Left kidney (tissue), 2 donors: ENCODE measurements around the gene VGLL3. TPM values are rescaled to one million over a fixed set of nuclear protein-coding genes. Genes with fewer than 3 reads are reported as not detected.

Source experiments
- DNase-seq: peaks from one replicate; pipeline ENCODE4 v3.0.0-alpha.2; 2013
- polyA plus RNA-seq: library from polyadenylated mRNA; unstranded; fragments of 120-200 nt; gene quantifications from one replicate; pipeline ENCODE4 v1.2.1, GENCODE V29; 2013; ENCODE audit not compliant: insufficient read length

The VGLL3 gene
- polyA plus RNA-seq, 1 donor = 5.0 TPM

- no peak for DNase-seq
Measured at GRCh38 chr3:86950717-86951116, 40.2 kb downstream of the VGLL3 start.

- no peak for DNase-seq
Measured at GRCh38 chr3:86949850-86950249, 41.1 kb downstream of the VGLL3 start.

- DNase-seq = no peak
Measured at GRCh38 chr3:86948822-86949221, 42.1 kb downstream of the VGLL3 start.

- DNase-seq = no peak
Measured at GRCh38 chr3:86942206-86942605, 48.7 kb downstream of the VGLL3 start.

- no peak for DNase-seq
Measured at GRCh38 chr3:86938416-86939105, 52.4 kb downstream of the VGLL3 start.

GRCh38 chr3:86937306-86937791 is 53.6 kb downstream of the VGLL3 start:
- no peak for DNase-seq

- no peak for DNase-seq
Measured at GRCh38 chr3:86934851-86935250, 56.1 kb downstream of the VGLL3 start.

- no peak for DNase-seq
Measured at GRCh38 chr3:86930831-86931230, 60.1 kb downstream of the VGLL3 start.

- no peak for DNase-seq
Measured at GRCh38 chr3:86930181-86930580, 60.8 kb downstream of the VGLL3 start.

- no peak for DNase-seq
Measured at GRCh38 chr3:86929046-86929445, 61.9 kb downstream of the VGLL3 start.

- no peak for DNase-seq
Measured at GRCh38 chr3:86923071-86923491, 67.9 kb downstream of the VGLL3 start.

GRCh38 chr3:86921971-86922680 is 68.8 kb downstream of the VGLL3 start:
- no peak for DNase-seq

GRCh38 chr3:86914670-86915069 is 76.3 kb downstream of the VGLL3 start:
- no peak for DNase-seq

- no peak for DNase-seq
Measured at GRCh38 chr3:86913160-86913559, 77.8 kb downstream of the VGLL3 start.

- no peak for DNase-seq
Measured at GRCh38 chr3:86895202-86895601, 95.7 kb downstream of the VGLL3 start.

GRCh38 chr3:86890741-86891396 is 100.1 kb downstream of the VGLL3 start:
- no peak for DNase-seq

Other genes with a start within 250 kb of the VGLL3 start
- gene CHMP2B, start 236.2 kb upstream of the VGLL3 start, polyA plus RNA-seq = 56.9 TPM